ENCODE measurements around the gene COG3.

Gene COG3

DNA sequence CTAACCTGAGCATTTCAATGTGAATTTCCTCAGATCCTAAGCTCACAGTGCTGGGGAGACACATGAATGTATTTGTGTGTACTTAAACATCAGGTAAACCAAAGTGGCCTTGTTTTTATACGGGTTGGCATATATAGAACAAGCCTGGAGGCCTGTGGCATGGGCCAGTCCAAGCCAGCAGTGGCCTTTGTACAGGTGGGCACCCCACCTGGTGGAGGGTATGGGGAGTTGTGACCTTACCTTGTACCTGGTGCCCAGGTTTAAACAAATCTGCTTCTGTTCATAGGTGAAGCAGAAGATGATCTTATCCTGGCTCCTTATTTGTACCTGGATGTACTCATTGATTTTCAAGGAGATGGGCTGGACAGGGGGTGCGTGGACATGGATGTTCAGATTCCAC lies 79.8 kb downstream of the COG3 start:
- H3K4me3 ChIP-seq (ENCODE audit: low read depth, low read length), result no peak overlapping the region

DNA sequence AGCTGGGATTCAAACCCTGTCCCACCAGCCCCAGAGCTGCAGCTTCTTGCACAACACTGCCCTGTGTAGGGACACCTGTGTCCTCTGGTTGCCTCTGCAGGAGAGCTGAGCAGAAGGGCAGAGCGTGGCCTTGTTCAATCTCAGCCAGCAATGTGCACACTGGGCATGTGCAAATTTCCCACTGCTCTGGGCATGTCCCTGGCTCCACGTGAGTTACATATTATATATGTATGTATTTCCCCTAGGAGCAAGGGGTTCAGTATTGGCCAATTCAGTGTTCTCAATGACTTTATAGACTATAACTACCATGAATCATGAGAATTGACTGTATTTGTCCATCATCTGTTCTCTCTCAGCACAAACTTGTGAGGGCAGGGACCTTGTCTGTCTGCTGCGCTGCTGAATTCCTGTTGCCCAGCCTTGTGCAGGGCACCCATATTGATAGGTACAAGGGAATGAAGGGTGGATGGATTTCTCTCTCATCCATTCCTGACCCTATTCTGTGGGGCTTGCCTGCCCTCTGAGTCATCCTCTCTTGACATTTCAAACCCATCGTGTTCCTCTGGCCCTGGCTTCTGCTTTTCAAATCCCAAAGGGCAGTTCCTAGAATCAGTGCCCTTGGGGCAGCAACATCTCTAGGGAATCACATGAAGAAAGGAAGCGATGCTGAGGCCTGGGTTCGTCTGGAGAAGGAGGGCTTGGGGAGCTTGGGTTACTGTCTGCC lies 81.1 kb downstream of the COG3 start:
- H3K4me3 ChIP-seq (ENCODE audit: low read depth, low read length), result no peak overlapping the region

DNA sequence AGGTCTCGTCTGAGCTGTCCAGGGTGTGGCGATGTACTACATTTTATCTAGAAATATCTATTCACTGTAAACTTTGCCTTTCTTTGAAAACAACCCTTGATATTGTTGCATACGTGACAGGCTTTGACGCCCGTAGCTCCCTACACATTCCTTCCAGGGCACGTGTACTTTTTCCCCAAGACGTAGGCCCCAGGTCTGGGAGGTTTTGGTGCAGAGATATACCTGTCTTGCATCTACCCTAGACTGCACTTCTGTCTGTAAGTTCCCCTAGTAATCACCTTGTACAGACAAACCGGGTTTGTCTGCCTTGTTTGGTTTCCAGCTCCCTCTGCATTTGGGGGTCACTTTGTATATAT lies 81.6 kb downstream of the COG3 start:
- no peak overlapping the region for H3K4me3 ChIP-seq (ENCODE audit: low read depth, low read length)

DNA sequence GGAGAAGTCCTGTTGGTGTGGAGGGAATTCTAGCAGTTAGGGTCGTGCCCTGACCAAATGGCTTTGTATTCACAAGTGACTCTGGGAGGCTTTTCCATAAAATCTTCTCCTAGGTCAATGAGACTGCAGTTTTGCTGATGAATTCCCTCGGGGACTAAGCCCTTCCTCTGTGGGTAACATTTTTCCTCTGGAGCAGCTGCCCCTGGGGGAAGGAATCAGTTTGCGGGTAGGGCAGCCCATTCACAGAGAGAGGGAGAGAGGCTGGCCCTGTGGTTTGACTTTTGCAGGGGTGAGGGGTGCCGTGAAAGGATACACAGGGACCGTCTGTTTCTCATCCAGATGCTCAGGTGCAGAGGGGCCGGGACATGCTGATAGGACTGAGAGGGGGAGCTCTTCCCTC lies 83.5 kb downstream of the COG3 start:
- no peak overlapping the region for H3K4me3 ChIP-seq (ENCODE audit: low read depth, low read length)

DNA sequence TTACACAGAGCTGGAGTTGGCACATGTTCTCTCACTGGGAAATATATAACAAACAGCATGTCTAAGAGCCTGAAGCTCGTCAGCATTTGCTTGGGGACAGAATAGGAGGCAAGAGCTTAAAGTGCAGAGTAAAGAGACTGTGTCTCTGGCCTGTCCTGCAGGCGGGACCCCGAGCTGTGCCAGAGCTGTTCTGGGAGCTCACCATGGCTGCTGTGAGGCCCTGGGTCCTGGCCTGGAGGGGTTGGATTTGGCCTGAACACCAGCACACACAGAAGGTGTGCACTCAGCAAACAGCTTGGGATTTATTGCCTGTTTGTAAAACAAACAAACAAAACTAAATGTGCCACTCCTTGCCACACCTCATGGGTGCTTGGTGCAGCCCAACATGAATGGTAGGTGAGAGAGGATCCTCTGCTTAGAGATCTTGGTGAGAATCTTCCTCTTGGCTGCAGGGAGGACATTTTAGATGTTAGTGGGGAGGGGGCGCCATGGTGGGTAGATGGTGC lies 89.9 kb downstream of the COG3 start:
- H3K4me3 ChIP-seq (ENCODE audit: low read depth, low read length), result no peak overlapping the region

DNA sequence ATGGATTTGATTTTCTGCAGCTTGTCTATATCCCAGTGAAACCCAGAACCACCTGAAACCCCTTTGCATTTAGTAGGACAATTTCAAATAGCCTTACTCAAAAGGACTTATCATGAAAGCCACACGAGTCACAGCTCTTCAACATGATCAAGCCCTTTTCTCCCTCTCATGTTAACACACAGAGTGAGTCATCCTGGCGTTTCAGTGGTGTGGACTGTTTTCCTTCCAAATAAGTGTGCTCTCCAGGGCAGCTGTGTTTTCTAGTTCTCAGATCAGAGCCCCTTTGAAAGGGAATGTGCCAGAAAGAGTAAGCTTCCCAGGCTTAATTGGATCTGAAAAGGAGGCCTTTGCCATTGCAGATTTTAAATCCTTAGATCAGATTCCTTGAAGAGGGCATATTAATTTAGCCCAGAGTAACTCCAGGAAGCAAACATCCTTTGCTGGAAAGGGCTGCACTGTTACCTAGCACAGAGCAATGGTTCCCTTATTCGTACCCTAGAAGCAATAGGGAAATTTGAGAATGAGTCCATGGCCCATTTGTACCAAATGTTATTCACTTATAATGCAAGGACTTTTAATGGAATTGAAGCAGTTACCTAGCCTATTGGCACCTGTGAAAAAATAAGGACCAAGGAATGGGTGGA lies 99.5 kb downstream of the COG3 start:
- H3K4me3 ChIP-seq (ENCODE audit: low read depth, low read length), result no peak overlapping the region

DNA sequence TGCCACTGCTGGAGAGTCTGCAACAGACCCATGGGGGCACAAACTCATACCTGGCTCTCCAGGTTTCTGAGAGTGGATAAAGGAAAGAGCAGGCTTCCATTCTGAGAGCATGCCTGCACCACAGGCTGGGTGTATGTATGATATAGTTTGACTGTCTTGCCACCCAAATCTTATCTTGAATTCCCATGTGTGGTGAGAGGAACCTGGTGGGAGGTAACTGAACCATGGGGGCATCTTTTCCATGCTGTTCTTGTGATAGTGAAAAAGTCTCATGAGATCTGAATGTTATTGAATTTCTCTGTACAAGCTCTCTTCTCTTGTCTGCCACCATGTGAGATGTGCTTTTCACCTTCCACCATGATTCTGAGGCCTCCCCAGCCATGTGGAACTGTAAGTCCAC lies 100.6 kb downstream of the COG3 start:
- no peak overlapping the region for H3K4me3 ChIP-seq (ENCODE audit: low read depth, low read length)

DNA sequence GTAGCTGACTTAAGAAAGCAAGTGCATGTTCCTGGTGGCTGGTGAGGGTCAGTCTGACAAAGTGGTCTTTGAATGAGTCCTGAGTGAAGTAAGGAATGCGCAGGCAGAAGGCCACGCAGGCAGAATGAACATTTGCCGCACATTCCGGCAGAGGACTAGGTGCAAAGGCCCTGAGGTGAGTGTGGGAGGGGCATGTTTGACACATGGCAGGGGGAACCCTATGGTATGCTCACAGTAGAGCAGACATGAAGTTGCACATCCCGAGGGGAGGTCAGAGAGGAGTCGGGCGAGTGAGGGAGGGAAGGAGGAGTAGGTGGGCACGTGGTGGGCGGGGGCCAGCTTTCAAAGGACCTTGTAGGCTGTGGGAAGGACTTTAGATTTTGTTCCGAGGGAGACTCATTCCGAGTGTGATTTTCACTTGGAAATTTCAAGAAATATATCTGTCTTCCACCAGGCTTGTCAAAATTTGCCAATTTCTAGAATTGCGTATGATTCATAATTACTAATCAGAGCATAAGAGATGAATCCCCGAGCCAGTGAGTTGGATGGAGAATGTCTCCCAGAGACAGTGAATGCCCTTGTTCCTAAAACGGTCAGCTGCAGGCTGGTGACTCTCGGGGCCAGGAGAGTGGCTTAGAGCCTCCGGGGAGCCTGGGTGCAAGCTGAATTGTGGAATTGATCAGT lies 110.5 kb downstream of the COG3 start:
- H3K4me3 ChIP-seq (ENCODE audit: low read depth, low read length), result no peak overlapping the region

DNA sequence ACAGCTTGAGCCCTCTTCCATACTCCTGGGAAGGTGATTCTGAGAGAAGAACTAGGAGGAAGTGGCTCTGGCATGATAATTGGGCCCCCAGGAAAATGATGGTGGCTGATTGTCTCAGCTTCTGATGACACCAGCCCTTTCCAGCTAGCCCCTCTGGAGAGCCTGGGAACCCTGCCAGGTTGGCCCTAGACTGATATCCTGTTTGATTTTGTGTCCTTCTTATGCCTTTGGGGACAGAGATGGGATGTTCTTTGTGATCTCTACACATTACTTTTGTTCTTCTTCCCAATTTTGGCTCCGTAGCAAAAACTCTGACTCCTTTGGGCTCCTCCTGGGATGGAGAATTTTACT lies 111.1 kb downstream of the COG3 start:
- H3K4me3 ChIP-seq (ENCODE audit: low read depth, low read length), result no peak overlapping the region

DNA sequence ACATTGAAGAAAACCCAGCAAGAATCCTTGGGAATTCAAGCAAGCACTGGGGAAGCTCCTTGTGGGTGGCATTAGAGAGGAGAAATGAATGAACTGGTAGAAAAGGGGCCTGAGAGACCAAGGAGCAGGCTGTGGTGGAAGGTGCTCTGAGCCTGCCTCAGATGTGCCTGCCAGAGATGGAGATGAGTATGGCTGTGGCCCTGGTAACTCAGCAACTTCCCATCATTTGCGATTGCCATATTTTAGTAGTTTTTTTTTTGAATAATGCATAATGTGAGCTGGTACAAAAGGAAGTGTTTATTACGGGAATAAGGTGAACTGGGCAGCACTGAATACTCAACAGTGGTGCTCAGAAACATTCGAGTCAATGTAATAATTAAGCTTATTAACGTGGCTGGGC lies 111.7 kb downstream of the COG3 start:
- no peak overlapping the region for H3K4me3 ChIP-seq (ENCODE audit: low read depth, low read length)

DNA sequence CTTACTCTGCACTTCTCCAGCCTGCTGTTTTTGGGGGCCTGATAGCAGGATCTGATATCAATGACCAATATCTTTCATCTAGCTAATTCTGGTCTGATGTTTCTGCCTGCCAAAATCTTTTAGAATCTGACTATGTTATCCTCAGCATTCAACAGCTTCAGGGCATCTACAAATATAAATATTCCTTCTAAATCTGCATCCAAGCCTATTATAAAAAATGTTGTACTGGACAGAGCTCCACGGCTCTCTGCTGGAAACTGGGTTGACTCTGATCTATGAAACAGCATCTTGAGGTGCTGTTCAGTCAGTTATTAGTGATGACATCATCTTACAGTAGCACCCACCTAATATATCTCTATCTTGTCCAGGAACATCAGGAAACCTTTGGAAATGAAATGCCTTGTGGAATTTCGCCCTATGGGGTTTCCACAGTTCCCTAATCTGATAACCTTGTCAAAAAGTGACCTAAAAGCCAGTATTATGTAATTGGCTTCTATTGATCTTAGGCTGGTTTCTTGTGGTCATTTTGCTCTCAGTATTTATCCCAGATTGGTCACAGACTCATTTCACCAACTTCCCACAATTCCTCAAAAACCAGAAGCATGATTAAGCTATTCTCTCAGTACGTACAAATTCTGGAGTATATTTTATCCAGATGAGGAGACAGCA lies 117.8 kb downstream of the COG3 start:
- H3K4me3 ChIP-seq (ENCODE audit: low read depth, low read length), result no peak overlapping the region

DNA sequence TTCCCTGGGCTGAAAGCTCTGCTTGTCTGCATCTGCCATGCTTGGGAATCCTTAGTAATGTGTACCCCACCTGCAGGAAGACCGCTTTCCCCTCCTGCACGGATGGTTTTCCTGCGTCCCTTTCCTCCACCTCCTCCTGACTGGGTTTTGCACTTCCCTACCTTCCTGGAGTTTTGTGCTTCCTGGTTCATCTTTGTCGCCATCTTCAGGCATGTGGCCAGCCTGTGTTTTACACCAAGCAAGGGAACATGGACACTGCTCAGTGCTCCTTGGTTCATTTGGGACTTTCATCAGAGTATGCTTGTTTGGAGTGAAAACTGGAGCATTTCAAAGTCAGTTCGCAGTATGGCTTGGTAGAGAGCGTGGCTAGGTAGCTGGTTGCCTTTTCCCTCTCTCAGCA lies 120.1 kb downstream of the COG3 start:
- no peak overlapping the region for H3K4me3 ChIP-seq (ENCODE audit: low read depth, low read length)
